ENCODE results near the gene LRRC27.

Gene LRRC27

DNA sequence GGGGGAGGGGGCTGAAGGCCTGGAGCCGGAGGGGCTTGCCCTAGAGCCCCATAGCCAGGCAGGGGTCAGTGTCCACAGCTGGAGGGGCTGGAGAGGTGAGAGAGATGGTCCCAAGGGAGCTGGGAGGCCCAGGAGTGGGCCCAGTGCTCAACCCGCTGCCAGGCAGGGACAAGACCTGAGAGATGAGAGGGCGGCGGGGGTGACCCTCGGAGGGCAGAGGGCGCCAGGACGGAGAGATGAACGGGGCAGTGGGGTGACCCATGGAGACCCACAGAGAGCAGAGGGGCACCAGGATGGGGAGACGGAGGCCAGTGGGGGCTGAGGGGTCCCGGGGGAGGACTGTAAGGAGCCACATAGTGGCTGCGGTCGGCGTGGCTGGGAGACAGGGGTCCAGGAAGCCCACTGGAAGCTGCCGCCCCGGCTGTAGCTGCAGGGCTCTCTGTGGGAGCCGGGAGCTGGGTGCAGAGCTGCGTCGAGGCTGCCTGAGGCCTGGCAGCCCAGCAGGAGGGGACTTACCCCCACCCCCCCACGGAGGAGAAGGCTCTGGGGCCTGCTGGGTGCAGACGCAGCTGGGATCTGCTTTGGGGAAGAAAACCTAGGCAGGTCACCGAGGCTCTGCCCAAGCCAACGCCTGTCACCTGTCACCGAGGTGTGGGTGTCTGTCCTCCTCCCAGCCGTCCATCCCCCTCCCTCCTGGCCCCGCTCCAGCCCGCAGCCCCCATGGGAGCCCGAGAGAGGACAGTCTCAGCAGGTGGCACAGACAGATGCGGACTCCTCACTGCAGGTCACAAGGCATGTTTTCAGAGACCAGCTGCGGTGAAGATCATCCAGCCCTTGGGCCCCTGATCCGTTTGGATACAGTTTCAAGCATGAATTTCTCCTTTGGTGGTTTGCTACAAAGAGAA lies 90.1 kb downstream of the LRRC27 start:
- Mint-ChIP-seq H3K4me3 (peak overlapping the region; percentile 21), H3K4me1 (ENCODE audit: low read depth) (peaks cover 21% of the 10 kb centered on the region), H3K9me3 (ENCODE audit: low read depth) (no peaks in the 10 kb centered on the region), H3K27me3 (no peaks in the 10 kb centered on the region), H3K27ac (peak overlapping the region; percentile 74), H3K36me3 (no peaks in the 10 kb centered on the region)

DNA sequence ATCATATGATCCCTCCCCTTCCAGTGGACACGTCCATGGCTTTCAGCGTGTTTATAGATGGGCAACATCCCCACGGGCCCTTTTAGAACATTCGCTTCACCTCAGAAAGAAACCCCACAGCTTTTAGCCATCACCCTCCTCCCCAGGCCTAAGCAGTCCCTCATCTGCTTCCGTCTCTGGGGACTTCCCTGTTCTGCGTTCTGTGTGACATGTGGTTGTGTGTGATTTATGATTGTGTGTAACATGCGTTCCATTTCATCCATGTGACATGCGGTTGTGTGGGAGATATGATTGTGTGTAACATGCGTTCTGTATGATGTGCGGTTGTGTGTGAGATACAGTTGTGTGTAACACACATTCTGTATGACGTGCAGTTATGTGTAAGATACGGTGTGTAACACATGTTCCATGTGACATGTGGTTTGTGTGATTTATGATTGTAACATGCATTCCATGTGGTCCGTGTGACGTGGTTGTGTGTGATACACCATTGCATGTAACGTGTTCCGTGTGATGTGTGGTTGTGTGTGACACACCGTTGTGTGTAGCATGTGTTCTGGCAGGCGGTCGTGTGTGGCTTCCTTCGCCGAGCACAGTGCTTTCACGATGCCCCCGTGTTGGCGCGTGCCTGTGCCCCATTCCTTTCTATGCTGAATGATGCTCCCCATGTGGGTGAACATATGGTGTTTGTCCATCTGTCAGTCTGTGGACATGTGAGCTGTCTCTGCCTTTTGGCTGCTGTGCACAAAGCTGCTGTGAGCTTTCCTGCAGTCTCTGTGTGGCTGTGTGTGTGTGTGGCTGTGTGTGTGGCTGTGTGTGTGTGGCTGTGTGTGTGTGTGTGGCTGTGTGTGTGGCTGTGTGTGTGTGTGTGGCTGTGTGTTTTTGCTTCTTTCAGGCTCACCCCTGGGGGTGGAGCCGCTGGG lies 91.2 kb downstream of the LRRC27 start:
- Mint-ChIP-seq H3K27me3 (no peaks in the 10 kb centered on the region), H3K4me3 (peak overlapping the region; percentile 21), H3K27ac (peak overlapping the region; percentile 74), H3K36me3 (no peaks in the 10 kb centered on the region), H3K9me3 (ENCODE audit: low read depth) (no peaks in the 10 kb centered on the region), H3K4me1 (ENCODE audit: low read depth) (peaks cover 21% of the 10 kb centered on the region)

DNA sequence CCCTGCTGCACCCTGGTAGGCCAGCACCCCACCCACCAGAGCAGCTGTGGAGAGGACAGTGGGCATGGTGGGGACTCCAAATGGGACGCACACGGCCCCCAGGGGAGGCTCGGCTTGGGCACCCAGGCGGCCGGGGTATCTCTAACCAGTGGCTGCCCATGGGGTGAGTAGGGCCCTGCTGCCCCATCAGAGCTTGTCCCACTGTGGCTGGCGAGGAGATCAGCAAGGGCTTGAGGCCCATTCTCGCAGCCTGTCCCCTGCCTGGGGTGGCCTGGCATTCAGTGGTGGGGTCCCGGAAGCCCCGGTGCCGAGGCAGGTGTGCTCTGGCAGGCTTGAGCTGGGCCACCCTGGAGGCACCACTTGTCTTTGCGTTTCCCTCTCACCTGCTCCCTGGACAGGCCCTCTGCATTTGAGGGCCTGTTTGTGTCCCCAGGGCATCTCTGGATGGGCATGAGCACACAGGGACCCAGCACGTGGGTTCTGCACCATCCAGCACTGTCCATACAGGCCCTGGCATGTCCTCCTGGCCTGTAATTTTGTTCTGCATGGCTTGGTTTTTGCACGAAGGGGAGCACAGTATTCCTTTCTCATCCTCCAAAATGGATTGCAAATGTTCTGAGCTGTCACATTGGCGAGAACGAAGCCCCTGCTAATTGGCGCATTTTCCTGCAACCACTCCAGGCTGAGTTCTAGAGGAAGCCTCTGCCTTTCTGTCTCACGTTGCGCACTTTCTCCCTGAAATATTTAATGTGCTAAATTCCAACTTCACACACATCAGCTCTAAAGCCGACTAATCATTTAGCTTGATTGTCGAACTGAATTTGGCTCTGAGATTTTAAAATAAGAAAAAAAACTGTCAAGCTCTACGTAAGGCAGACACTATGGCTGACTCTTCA lies 92.2 kb downstream of the LRRC27 start:
- no peak overlapping the region for H3K4me3 Mint-ChIP-seq
- H3K36me3 Mint-ChIP-seq: no peaks in the 10 kb centered on the region
- peak overlapping the region; percentile 9 for H3K27ac Mint-ChIP-seq
- H3K4me1 Mint-ChIP-seq (ENCODE audit: low read depth): peaks cover 21% of the 10 kb centered on the region
- H3K9me3 Mint-ChIP-seq (ENCODE audit: low read depth): no peaks in the 10 kb centered on the region
- no peaks in the 10 kb centered on the region for H3K27me3 Mint-ChIP-seq

DNA sequence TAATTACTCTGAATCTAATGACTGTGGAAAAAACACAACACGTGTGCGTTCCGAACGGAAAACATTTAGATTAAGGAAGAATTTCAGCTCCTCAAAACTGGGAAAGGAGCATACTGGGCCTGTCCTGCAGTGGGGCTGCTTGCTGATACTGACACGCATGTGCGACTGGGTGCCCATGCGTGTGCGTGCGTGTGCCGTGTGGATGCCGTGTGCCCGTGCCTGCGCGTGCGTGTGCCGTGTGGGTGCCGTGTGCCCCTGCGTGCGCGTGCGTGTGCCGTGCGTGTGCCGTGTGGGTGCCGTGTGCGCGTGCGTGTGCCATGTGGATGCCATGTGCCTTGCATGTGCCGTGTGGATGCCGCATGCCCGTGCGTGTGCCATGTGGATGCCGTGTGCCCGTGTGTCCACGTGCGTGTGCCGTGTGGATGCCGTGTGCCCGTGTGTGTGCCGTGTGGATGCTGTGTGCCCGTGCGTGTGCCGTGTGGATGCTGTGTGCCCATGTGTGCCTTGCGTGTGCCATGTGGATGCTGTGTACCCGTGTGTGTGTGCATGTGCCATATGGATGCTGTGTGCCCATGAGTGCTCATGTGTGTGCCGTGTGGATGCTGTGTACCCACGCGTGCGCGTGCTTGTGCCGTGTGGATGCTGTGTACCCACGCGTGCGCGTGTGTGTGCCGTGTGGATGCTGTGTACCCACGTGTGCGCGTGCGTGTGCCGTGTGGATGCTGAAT lies 93.2 kb downstream of the LRRC27 start:
- Mint-ChIP-seq H3K4me3 (no peak overlapping the region), H3K4me1 (ENCODE audit: low read depth) (peaks cover 20% of the 10 kb centered on the region), H3K36me3 (no peaks in the 10 kb centered on the region), H3K27ac (no peak overlapping the region), H3K9me3 (ENCODE audit: low read depth) (no peaks in the 10 kb centered on the region), H3K27me3 (no peaks in the 10 kb centered on the region)

DNA sequence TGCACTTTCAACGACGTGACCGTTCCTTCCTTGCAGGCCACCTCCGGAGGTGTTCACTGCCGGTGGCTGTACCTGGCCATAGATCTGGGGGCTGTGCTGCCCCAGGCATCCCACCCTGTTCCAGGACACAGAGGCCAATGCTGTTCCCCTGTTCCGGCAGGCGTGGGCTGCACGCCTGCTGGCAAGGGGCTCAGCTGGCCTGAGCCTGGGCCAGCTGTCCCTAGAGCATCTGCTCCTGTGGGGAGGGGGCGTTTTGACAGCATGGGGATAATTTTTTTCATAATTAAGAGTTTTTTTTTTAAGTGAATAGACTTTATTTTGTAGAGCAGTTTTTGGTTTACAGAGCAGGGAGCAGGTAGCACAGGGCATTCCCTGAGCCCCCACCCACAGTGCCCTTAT lies 93.8 kb downstream of the LRRC27 start:
- Mint-ChIP-seq H3K27ac (no peak overlapping the region), H3K36me3 (no peaks in the 10 kb centered on the region), H3K27me3 (no peaks in the 10 kb centered on the region), H3K4me3 (no peak overlapping the region), H3K4me1 (ENCODE audit: low read depth) (peaks cover 18% of the 10 kb centered on the region), H3K9me3 (ENCODE audit: low read depth) (no peaks in the 10 kb centered on the region)

DNA sequence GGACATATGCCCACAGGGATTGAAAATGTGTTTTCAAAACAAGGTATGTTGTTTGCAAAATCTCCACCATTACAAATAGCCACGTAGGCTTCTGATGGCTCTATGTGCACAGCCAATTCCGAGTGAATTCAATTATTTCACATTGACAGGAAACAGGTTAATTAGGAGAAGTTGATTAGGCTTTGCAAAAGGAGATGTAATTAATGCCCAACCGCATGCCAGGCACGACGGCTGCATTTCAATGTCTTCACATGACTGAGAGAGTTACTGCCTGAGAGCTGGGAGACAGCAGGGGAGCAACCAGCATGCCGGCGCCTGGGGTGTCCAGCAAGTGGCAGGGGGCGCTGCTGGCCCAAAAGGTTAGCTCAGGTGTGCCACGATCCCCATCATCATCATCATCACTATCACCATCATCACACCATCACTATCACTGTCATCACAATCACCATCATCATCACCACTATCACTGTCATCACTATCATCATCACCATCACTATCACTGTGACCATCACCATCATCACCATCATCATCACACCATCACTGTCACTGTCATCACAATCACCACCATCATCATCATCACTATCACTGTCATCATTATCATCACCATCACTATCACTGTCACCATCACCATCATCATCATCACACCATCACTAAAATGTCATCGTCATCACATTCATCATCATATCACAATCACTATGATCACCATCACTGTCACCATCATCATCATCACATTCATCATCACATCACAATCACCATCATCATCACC lies 95.2 kb downstream of the LRRC27 start:
- H3K27me3 Mint-ChIP-seq: no peaks in the 10 kb centered on the region
- no peaks in the 10 kb centered on the region for H3K36me3 Mint-ChIP-seq

DNA sequence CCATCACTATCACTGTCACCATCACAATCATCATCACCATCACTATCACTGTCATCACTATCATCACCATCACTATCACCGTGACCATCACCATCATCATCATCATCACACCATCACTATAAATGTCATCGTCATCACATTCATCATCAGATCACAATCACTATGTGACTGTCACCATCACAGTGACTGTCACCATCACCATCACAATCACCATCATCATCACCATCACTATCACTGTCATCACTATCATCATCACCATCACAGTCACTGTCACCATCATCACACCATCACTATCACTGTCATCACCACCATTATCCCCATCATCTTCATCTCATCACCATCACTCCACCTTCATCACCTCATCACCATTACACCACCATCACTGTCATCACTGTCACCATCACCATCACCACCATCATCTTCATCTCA lies 96.0 kb downstream of the LRRC27 start:
- H3K4me3 Mint-ChIP-seq: no peak overlapping the region
- peaks cover 8% of the 10 kb centered on the region for H3K4me1 Mint-ChIP-seq (ENCODE audit: low read depth)
- H3K27me3 Mint-ChIP-seq: no peaks in the 10 kb centered on the region
- no peaks in the 10 kb centered on the region for H3K36me3 Mint-ChIP-seq
- H3K9me3 Mint-ChIP-seq (ENCODE audit: low read depth): no peaks in the 10 kb centered on the region
- H3K27ac Mint-ChIP-seq: no peak overlapping the region

More for the DNA sequence above, 95.2 kb downstream of the LRRC27 start:
- Mint-ChIP-seq H3K9me3 (ENCODE audit: low read depth) (no peaks in the 10 kb centered on the region), H3K27ac (no peak overlapping the region), H3K4me3 (no peak overlapping the region), H3K4me1 (ENCODE audit: low read depth) (peaks cover 14% of the 10 kb centered on the region)

DNA sequence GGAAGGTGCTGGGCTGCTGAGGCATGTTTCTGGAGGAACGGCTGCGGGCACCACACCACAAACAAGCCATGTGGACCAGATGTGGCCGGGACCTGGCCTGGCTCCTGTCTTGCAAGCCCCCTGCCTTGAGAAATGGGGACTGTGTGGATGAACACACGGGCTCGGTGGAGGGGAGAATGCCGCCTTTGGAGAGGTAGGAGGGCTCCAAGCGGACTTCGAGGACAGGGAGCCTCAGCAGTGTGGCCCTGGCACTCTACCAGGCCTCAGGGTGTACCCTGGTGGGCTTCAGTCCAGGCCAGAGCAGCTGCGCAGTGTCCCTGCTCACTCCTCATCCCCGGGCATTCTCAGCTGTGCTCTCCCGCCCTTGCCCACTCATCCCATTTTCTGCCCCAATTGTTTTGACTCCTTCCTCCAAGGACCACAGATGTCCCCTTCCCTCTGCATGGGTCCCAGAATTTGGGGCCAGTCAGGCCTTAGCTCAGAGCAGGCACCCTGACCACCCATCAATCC lies 96.5 kb downstream of the LRRC27 start:
- no peaks in the 10 kb centered on the region for H3K27me3 Mint-ChIP-seq
- no peak overlapping the region for H3K4me3 Mint-ChIP-seq
- H3K27ac Mint-ChIP-seq: no peak overlapping the region
- H3K9me3 Mint-ChIP-seq (ENCODE audit: low read depth): no peaks in the 10 kb centered on the region
- peaks cover 2% of the 10 kb centered on the region for H3K4me1 Mint-ChIP-seq (ENCODE audit: low read depth)
- no peaks in the 10 kb centered on the region for H3K36me3 Mint-ChIP-seq

Data from activated naive CD8-positive, alpha-beta T cell (primary cell).